Stimulated activated CD8-positive, alpha-beta memory T cell treated with anti-CD3 and anti-CD28 coated beads, Interleukin-15, amount 100 ng/mL, for 1 hour (primary cell): Measurements from ENCODE around the gene IL25.
"Not testable (repeated sequence)": the region's sequence is repeated elsewhere in the genome, so short reads cannot be mapped to it uniquely, and the experiment has no call there.

Experiments used
- DNase-seq: peaks from one replicate; pipeline ENCODE4 v3.0.0-alpha.2; 2020; ENCODE audit warnings: low read depth

IL25 gene

GRCh38 chr14:23388996-23389395 is 16.4 kb downstream of the IL25 start:
- no peak for DNase-seq

DNA sequence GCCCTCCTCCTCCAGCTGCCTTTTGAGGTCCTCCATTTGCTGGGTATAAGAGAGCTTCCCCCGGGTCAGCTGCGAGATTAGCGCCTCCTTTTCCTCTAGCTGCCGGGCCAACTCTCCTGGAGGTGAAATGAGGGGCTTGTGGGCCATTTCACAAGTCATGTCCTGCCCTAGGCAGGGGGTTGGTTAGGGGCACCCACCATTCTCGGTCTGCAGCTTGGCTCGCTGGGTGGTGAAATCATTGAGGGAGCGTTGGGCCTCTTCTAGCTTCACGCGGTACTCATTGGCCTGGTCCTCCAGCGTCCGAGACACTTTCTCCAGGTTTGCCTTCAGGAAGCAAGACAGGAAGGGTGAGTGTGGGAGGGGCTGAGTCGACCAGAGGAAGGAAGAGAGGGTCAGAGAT is 16.8 kb downstream of the IL25 start:
- no peak for DNase-seq

DNA sequence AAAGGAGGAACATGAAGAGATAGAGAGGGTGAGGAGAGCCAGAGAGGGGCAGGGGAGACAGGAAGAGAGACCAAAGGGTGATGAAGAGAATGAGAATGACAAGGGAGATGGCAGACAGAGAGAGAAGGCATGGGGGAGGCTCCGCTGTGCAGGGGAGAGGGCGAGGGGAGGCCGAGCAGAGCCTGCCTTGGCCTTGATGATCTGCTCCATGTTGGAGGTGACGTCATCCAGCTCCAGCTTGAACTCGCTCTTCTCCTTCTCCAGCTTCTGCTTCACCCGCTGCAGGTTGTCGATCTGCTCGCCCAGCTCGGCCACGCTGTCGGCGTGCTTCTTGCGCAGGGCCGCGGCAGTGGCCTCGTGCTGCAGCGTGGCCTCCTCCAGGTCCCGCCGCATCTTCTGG is 17.3 kb downstream of the IL25 start:
- not testable (repeated sequence) for DNase-seq

- no peak for DNase-seq
Measured at GRCh38 chr14:23392613-23393012, 20.0 kb downstream of the IL25 start.

- no peak for DNase-seq
Measured at GRCh38 chr14:23396126-23396525, 23.5 kb downstream of the IL25 start.

DNA sequence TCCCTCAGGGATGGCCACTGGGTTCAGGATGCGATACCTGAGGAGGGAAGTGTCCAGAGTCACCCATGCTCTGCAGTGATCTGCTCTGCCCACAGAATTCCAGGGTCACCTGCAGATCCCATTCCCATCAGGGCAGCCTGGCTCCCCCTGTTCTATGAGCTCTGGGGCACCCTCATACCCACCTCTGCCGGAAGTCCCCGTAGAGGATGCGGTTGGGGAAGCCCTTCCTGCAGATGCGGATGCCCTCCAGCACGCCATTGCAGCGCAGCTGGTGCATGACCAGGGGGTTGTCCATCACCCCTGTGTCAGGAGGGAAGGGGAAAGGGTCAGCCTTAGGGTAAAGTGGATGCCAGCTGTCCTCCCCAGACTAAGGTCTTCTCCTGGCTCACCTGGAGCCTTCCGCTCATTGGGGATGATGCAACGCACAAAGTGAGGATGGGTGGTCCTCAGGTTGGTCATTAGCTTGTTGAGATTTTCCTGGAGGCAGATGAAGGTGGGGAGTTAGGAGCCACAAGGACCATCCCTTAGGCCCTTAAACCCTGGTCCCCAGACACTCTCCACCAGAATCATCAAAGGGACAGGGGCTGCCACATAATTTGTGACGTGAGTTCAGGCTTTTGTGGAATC is 24.3 kb downstream of the IL25 start:
- no peak for DNase-seq

- no peak for DNase-seq
Measured at GRCh38 chr14:23398348-23398747, 25.7 kb downstream of the IL25 start.

DNA sequence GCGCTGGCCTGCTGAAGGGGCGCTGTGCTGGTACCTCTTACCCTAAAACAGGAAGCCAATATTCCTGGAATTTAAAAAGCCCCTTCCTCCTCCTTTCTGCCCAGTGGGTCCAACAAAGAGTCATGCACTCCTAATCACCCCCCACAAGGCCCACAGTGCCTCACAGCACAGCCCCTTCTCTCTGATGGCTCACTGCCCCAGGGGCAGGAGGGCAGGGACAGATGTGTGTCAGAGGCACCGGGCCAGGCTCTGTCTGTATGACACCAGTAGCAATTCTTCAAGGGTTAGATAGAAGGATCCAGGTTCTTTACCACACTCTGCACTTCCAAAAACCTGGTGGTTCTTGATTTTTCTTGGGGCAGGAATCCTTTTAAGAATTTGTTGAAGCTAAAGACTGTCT is 26.5 kb downstream of the IL25 start:
- no peak for DNase-seq

GRCh38 chr14:23399591-23399990 is 27.0 kb downstream of the IL25 start:
- no peak for DNase-seq

DNA sequence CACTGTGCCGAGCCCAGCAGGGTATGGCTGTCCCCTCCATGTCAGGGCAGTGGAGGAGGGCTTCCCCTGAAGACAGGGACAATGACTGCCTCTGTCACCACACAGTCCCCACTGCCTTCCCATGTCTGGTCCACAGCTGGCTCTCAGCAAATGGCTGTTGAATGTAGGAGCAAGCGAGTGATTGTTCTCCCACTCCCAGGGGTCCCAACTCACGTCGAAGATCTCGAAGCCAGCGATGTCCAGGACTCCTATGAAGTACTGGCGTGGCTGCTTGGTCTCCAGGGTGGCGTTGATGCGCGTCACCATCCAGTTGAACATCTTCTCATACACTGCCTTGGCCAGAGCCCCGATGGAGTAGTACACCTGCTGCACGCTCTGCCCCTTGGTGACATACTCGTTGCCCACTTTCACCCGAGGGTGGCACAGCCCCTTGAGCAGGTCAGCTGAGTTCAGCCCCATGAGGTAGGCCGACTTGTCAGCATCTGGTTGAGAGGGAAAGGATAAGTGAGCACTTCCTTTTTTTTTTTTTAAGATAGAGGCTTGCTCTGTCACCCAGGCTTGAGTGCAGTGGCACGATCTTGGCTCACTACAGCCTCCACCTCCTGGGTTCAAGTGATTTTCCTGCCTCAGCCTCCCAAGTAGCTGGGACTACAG is 28.0 kb downstream of the IL25 start:
- DNase-seq = not testable (repeated sequence)

DNA sequence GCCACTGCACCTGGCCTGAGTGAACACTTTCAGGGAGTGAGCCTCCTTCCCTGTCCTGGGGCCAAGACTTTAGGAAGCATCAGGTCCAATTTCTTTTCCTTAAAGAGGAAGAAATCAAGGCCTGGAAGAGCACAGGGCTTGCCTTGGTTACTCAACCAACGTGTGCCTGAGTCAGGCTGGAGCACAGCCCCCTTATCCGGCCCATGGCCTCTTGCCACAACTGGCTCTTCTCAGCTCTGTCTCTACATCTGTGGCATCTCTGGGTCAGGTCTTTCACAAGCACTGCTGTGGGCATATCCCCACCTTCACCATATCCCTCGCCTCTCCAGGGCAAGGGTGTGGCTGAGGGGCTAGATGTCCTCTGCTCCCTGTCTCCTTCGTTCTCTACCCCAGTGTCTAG is 28.7 kb downstream of the IL25 start:
- no peak for DNase-seq

DNA sequence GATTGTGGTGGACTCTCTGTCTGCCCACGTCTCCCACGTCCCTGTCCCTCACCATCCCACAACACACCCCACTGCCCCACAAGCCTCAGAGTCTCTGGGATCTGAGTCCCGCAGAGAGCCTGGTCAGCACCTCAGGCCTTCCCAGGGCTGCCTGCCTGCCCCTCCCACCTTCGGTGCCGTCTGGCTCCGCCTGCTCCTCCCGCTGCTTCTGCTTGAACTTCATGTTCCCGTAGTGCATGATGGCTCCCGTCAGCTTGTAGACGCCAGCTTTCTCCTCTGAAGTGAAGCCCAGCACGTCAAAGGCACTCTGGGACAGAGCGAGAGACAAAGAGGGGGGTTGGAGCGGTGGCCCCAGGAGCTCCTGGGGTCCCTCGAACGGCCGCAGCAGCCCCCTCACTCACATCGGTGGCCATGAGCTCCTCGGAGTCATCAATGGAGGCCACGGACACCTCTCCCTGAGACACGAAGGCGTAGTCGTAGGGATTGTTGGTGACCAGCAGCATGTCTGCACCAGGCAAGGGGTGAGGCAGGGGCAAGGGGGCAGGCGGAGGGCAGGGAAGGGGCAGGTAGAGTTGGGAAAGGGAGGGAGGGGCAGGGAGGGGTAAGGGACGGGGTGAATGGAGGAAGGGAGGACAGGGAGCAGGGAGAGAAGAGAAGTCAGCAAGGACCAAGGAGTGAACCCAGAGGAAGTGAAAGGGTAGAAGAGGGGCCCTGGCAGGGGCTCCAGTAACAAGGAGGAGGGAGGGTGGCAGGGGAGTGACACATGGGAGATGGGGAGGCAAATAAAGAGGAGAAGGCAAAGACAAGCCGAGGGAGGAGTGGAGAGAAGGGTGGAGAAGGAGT is 29.9 kb downstream of the IL25 start:
- no peak for DNase-seq

DNA sequence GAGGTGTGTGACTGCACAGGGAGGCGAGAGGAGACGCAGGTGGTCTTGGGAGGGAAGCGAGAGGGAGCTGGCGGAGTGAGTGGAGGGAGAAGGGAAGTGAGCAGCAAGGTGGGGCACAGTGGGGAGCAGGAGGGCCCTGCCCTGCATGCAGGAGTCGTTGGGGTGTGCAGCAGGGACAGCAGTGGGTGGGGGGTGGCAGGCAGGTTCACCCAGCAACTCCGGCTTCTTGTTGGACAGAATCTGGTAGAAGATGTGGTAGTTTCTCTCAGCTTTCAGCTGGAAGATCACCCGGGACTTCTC is 30.5 kb downstream of the IL25 start:
- DNase-seq = no peak

DNA sequence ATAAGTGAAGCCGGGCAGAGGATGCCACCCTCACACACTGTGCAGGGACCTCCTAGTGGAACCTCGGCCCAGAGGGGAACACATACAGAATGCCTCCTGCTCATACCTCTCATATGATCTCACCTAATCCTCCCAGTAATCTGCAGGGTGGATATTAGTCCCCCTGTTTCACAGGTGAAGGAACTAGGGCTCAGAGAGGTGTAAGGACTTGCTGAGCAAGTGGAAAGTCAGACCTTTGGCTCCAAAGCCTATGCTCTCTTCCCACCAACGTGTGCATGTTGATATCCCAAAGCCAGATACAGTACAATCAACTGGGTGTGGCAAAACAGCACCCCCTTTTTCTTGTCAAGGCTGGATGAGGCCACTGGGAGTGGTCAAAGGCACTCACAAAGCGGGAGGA is 31.3 kb downstream of the IL25 start:
- no peak for DNase-seq

DNA sequence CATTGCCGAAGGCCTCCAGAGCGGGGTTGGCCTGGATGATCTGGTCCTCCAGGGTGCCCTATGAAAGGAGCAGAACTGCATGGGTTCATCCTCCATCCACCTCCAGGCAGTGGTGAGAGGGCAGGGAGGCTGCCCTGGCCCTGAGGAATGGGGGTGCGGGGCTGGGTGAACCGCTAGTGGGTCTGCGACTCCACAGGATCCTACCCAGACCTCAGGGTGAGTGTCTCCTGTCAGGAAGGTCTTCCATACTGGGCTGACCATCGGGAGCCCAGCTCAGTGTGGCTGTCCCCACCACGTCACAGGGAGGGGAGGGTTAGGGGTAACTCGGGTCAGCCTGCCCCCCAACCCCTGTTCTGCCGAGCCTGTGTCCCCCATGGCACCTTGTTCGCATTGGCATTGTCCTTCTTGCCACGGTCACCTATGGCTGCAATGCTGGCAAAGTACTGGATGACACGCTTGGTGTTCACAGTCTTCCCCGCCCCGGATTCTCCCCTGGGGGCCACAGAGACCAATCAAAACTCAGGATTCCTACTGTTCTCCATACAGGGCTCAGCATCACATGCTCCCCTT is 31.8 kb downstream of the IL25 start:
- DNase-seq = no peak

GRCh38 chr14:23405096-23405495 is 32.5 kb downstream of the IL25 start:
- DNase-seq = no peak

GRCh38 chr14:23405516-23406025 is 33.0 kb downstream of the IL25 start:
- DNase-seq = no peak

- no peak for DNase-seq
Measured at GRCh38 chr14:23406244-23406643, 33.6 kb downstream of the IL25 start.

- DNase-seq = no peak
Measured at GRCh38 chr14:23406725-23407355, 34.2 kb downstream of the IL25 start.

DNA sequence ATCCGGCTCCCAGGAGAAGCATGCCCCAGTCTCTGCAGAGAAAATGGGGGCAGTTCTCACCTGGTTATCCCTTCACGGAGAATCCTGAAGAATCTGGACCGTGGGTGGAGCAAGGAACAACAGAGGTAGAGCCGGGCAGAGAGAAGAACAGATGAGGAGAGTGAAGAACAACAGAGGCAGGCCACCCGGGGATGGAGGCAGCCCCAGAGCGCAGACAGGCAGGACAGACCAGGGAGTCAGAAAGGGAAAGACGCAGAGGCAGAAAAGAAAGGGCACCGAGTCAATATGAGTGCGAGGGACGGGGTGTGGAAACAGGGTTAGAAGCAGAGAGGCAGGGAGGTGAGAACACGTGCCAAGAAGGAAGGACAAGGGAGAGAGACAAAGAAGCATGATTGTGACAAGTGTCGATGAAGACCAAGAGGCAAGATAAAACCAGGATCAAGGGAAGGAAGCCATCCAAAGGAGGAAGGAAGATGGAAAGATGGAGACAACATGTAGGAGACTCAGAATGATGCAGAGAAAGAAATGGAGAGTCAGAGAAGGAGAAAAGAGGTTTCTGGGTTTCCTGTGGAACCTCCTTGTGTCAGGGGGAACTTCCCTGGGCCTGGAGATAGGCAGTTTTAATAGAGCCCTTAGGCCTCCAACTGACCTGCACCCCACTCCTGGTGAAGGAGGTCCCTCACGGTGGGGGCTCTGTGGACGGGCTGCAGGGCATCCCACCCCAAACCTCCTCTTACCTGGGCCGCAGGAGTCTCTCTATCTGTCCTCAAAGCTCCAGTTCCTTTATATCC is 35.1 kb downstream of the IL25 start, which contains the start of gene MYH6:
TSS of gene MYH6 (minus strand) at position 758 of the 791 bp plus-strand sequence. CDS start 1,050 bp downstream, outside the sequence.
- no peak for DNase-seq

DNA sequence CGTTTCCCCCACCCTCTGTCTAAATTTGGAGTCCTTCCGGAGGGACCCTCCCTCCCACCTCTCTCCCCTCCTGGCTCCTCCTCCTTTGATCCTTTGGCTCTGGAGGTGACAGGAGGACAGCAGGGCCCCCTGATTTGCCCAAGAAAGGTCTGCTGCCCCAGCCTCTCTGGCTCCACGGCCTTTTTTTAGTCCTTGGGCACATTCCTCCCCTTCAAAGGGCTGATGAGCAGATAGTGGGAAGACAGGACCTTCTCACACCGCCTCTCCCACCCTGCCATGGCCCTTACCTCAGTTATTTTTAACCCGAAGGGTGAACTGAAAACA is 35.7 kb downstream of the IL25 start:
- no peak for DNase-seq

- no peak for DNase-seq
Measured at GRCh38 chr14:23409475-23409874, 36.9 kb downstream of the IL25 start.
